Smooth muscle cell of bladder (primary cell): ENCODE measurements around the gene DPF1. TPM values are rescaled to one million over a fixed set of nuclear protein-coding genes. Genes with fewer than 3 reads are reported as not detected.

Source experiments
- total RNA-seq: library from RNA; depleted of rRNA; stranded (reverse); fragments of >200 nt; gene quantifications from 2 replicates; pipeline ENCODE4 v1.2.3, GENCODE V29; 2014

DPF1 gene
- 0.55 and 0.57 TPM in 2 replicates for total RNA-seq

DNA sequence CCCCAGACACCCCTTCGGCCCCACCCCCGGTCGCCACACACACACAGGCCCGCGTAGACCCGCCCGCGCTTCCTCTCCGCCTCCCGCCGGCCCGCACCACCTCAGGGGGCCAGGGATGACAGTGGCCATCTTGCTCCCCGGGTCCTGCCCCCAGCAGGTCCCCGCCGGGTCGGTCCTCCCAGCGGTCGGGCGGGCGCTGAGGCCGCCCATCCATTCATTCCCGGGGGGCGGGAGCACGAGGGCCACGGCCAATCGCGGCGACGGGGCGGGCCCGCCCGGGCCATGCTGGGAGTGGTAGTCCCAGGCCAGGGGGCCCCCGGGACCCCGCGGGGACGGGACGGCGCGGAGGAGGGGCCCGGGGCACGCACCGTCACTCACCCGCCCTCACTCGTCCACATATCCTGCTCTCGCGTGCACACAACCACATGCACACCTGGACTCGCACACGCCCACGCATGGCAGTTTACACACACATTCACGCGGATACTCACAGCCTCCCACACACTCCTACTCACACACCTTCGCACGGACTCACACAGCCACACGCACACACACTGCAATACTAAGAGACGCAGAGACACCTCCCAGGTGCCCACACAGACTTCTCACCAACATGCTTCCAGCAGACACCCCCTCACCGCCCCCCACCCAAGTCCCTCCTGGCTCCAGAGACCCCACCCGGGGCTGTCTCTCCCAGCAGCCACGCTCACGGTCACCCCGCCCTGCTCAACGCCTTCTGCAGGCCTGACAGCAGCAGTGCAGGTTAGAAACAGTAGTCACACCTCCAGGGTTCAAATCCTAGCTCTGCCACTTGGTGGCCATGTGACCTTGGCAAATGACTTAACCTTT is at the start of gene DPF1:
Gene DPF1 (minus strand): TSS at position 209 of the 849 bp plus-strand sequence. CDS start 80 bp downstream, at position 129.

DNA sequence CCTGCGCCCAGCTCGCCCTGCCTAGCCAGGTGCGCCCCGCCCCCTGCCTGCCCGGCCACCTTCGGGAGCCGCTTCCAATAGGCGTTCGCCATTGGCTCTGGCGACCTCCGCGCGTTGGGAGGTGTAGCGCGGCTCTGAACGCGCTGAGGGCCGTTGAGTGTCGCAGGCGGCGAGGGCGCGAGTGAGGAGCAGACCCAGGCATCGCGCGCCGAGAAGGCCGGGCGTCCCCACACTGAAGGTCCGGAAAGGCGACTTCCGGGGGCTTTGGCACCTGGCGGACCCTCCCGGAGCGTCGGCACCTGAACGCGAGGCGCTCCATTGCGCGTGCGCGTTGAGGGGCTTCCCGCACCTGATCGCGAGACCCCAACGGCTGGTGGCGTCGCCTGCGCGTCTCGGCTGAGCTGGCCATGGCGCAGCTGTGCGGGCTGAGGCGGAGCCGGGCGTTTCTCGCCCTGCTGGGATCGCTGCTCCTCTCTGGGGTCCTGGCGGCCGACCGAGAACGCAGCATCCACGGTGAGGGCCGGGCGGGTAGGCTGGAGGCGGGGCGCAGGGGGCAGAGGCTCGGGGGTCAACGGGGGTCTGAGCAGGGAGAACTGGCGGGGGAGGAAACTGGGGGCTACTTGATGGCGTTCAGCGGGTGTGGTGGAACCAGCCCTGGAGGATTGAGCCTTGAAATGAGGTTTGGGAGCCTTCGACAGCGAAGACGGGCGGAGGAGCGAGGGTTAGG is 40.6 kb upstream of the DPF1 start, which contains the start of gene SPINT2:
Gene SPINT2 (plus strand): TSS at position 88 of the 727 bp plus-strand sequence. CDS start 320 bp downstream, at position 408.

Other genes with a start within 250 kb of the DPF1 start
- 0.43 and 0.65 TPM in 2 replicates for gene PPP1R14A, start 32.2 kb upstream of the DPF1 start, total RNA-seq
- gene SPINT2, start 40.4 kb upstream of the DPF1 start, total RNA-seq = 1.1 and 4.0 TPM in 2 replicates
- gene C19orf33, start 80.0 kb upstream of the DPF1 start, total RNA-seq = 0.65 and 0.71 TPM in 2 replicates
- gene YIF1B, start 91.7 kb upstream of the DPF1 start, total RNA-seq = 83.2 and 95.1 TPM in 2 replicates
- gene KCNK6, start 95.6 kb upstream of the DPF1 start, total RNA-seq = 8.5 and 19.5 TPM in 2 replicates
- gene CATSPERG, start 111.6 kb upstream of the DPF1 start, total RNA-seq = 0.28 and 0.74 TPM in 2 replicates
- gene PSMD8, start 150.3 kb upstream of the DPF1 start, total RNA-seq = 254 and 265 TPM in 2 replicates
- 0.14 and 0.46 TPM in 2 replicates for gene GGN, start 163.8 kb upstream of the DPF1 start, total RNA-seq
- 0.71 and 1.0 TPM in 2 replicates for gene SPRED3, start 164.5 kb upstream of the DPF1 start, total RNA-seq
- 5.7 and 6.7 TPM in 2 replicates for gene FAM98C, start 178.9 kb upstream of the DPF1 start, total RNA-seq
- not detected in 2 replicates for gene RASGRP4, start 202.0 kb upstream of the DPF1 start, total RNA-seq
- under 0.01 TPM in 2 replicates for gene RYR1, start 209.5 kb upstream of the DPF1 start, total RNA-seq